B cell (primary cell): Measurements from ENCODE around the gene TEX261.

Experiments used
- EZH2 ChIP-seq: IDR thresholded peaks from 2 replicates; pipeline ENCODE4 v1.6.1; 2012; ENCODE audit warnings: borderline replicate concordance, low read depth, mild to moderate bottlenecking, moderate library complexity, low read length; ENCODE audit not compliant: insufficient read depth, poor library complexity, severe bottlenecking
- TF ChIP-seq, protein P1 (sequence below): fragments of 200-600 bp; IDR thresholded peaks from one replicate; pipeline ENCODE4 v1.8.0; 2022; ENCODE audit warnings: antibody characterized with exemption, mild to moderate bottlenecking

DNA sequence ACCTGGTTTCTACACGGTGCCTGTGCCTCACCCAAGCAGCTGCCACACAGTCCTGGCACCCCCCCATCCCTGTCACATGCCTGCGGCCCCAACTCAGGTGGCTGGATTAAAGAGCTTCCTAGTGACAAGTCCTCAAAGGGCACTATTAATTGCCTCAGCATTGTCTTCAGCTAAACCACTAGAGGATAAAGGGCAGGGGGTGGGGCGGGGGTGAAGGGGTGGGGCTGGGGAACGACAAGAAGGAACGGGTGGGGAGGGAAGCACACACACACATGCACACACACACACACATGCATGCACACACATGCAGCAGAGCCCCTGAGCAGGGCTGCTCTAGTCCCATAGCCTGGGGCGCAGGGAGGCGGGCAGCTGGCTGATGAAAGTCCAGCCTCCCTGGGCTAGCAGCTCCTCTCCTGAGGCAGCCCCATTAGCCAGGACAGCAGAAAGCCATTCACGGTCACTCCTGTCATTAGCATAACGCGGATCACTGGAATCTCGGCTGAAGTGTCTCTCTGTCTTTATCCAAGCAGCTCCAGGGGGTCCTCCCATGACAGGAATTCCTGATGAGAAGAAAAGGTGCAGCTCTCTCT is 7.4 kb upstream of the TEX261 start:
- TF ChIP-seq, protein P1, sequence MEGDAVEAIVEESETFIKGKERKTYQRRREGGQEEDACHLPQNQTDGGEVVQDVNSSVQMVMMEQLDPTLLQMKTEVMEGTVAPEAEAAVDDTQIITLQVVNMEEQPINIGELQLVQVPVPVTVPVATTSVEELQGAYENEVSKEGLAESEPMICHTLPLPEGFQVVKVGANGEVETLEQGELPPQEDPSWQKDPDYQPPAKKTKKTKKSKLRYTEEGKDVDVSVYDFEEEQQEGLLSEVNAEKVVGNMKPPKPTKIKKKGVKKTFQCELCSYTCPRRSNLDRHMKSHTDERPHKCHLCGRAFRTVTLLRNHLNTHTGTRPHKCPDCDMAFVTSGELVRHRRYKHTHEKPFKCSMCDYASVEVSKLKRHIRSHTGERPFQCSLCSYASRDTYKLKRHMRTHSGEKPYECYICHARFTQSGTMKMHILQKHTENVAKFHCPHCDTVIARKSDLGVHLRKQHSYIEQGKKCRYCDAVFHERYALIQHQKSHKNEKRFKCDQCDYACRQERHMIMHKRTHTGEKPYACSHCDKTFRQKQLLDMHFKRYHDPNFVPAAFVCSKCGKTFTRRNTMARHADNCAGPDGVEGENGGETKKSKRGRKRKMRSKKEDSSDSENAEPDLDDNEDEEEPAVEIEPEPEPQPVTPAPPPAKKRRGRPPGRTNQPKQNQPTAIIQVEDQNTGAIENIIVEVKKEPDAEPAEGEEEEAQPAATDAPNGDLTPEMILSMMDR, result no peak
- TF ChIP-seq EZH2, result no peak
